Keratinocyte (primary cell): ENCODE measurements around the gene ZNF443.

Source experiments
- CTCF ChIP-seq, 3 experiments: IDR thresholded peaks in 1 of 3; conservative IDR thresholded peaks in 1 of 3; optimal IDR thresholded peaks in 1 of 3; 2 replicates in 2 of 3; 3 replicates in 1 of 3; pipeline versions ENCODE3 to v1.5.1; 2011; ENCODE audit warnings: low read length in 3 of 3, mild to moderate bottlenecking in 3 of 3, moderate library complexity in 2 of 3, control low read depth in 1 of 3, inconsistent platforms in 1 of 3; ENCODE audit not compliant: insufficient read depth in 2 of 3; ENCODE audit errors: extremely low read depth in 1 of 3
- EZH2 ChIP-seq: IDR thresholded peaks from one replicate; pipeline ENCODE4 v1.6.1; 2012; ENCODE audit warnings: inconsistent platforms, mild to moderate bottlenecking, low read length, moderate library complexity

DNA sequence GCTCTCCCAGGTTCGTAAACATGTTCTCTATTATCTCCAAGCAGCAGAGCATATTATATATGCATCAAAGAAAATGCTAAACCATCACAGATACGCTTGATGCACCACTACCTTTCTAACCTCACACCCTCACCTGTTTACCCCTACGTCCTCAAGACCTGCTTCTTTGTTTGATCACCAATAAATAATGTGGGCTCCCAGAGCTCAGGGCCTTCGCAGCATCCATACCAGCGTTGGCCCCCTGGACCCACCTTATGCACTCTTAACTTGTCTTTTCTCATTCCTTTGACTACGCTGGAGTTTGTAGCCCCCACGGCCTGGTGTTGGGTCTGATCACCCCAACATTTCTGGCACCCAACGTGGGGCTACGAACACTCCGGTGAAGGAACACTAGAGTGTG lies 10.0 kb upstream of the ZNF443 start:
- TF ChIP-seq EZH2 (no peak), CTCF (optimal IDR thresholded peaks at IDR 0.05 in 1 of 3, IDR thresholded peaks at IDR 0.05 in 1 of 3, conservative IDR thresholded peaks at IDR 0.05 in 1 of 3; ENCODE audit: extremely low read depth in 1 of 3, insufficient read depth in 2 of 3, low read length in 3 of 3) (no peak)
